ENCODE measurements around the gene MEG3.

GRCh38 chr14:100864206-100864605, 38.3 kb downstream of the MEG3 start:
- TF ChIP-seq EZH2phosphoT487 (conservative IDR thresholded peaks at IDR 0.05; ENCODE audit: low read length) (no peak), CTCF (IDR thresholded peaks at IDR 0.05; ENCODE audit: insufficient read depth, low read length, poor library complexity, severe bottlenecking) (no peak)
